ENCODE data around the gene CRELD2.

CRELD2 gene, protein sequence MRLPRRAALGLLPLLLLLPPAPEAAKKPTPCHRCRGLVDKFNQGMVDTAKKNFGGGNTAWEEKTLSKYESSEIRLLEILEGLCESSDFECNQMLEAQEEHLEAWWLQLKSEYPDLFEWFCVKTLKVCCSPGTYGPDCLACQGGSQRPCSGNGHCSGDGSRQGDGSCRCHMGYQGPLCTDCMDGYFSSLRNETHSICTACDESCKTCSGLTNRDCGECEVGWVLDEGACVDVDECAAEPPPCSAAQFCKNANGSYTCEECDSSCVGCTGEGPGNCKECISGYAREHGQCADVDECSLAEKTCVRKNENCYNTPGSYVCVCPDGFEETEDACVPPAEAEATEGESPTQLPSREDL

DNA sequence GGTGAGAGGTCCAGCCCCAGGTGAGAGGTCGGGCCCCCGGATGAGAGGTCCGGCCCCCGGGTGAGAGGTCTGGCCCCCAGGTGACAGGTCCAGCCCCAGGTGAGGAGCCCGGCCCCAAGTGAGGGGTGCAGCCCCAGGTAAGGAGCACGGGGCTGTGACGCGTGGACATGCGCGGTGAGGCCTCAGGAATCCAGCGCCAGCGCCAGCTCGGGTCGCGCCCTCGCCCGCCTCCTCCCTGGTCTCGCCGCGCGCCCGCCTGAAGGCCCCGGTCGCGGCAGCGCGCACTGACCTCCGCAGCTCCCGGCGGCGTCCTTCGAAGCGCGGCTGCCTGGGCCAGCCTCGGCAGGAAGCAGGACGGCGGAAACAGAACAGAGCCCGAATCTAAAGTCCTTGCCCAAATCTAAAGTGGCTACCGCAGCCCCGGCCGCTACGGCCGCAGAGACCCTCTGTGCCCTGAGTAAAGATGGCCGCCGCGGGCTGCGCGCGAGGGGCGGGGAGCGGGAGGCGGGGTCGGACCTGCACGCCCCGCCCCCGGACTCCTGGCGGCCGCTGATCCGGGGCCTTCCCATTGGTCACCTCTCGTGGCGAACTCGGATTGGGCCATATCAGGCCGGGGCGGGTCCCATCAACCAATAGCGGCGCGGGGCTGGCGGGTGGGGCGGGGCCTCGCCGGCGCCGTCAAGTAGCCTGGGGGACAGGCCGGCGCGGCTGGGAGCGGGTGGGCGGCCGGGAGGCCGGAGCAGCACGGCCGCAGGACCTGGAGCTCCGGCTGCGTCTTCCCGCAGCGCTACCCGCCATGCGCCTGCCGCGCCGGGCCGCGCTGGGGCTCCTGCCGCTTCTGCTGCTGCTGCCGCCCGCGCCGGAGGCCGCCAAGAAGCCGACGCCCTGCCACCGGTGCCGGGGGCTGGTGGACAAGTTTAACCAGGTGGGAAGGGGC, at the start of gene CRELD2, which contains the start of gene ALG12:
Gene CRELD2, plus strand, starts transcription at position 661 of the 937 bp plus-strand sequence. Its CDS starts 136 bp downstream, at position 797.
Gene ALG12, minus strand, starts transcription at position 465 of the 937 bp plus-strand sequence. CDS start 4,673 bp downstream, outside the sequence.
- in situ Hi-C loops (cut with MboI; ENCODE audit: low sequenced_read_pairs), result no loop called here

DNA sequence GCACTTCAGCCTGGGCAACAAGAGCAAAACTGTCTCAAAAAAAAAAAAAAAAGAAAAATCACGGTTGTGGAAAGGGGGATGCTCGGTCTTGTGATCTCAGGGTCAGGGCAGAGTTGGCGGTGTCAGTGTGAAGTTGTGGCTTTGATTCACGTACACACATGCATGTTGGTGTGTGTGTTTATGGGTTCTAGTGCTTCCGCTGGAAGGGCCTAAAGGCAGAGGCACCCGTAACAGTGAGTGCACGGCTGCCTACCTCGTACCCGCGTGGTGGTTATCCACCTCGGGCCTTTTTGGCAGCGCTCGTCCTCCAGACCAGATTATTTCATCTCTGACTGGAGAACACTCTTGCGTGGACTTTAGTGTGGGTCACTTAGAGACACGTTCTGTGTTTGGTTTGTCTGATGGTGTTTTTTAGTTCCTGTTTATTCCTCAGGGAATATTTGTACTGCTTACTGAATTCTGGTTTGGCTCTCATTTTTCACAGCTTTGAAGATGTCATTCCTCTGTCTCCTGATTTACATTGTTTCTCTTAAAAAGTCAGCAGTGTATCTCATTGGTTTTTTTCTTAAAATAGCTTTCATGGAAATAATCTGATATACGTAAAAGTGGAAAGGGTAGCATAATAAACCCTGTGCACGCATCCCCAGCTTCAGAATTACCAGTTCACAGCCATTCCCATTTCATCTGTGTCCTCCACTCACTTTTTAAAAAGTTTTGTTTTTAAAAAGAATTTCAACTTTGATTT, 49.2 kb upstream of the CRELD2 start:
- in situ Hi-C loops (cut with MboI; ENCODE audit: low sequenced_read_pairs), result no loop called here

DNA sequence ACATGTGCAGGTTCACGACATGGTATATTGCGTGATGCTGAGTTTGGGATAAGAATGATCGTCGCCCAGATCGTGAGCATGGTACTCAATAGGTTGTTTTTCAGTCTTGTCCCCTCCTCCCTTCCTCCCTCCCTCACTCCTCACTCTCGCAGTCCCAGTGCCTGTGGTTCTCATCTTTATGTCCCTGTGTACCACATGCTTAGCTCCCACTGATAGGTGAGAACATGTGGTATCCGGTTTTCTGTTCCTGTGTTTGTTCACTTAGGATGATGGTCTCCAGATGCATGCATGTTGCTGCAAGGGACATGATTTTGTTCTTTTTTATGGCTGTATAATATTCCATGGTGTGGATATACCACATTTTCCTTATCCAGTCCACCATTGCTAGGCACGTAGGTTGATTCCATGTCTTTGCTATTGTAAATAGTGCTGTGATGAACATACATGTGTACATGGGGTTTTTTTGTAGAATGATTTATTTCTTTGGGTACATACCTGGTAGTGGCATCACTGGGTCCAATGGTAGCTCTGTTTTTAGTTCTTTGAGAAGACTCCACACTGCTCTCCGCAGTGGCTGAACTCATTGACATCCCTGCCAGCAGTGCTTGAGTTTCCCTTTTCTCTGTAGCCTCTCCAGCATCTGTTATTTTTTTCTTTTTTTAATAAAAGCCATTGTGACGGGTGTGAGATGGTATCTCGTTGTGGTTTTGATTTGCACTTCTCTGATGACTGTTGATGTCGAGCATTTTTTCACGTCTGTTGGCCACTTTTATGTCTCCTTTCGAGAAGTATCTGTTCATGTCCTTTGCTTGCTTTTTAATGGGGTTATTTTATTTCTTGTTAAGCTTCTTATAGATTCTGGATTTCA, 48.4 kb upstream of the CRELD2 start:
- in situ Hi-C loops (cut with MboI; ENCODE audit: low sequenced_read_pairs), result no loop called here

DNA sequence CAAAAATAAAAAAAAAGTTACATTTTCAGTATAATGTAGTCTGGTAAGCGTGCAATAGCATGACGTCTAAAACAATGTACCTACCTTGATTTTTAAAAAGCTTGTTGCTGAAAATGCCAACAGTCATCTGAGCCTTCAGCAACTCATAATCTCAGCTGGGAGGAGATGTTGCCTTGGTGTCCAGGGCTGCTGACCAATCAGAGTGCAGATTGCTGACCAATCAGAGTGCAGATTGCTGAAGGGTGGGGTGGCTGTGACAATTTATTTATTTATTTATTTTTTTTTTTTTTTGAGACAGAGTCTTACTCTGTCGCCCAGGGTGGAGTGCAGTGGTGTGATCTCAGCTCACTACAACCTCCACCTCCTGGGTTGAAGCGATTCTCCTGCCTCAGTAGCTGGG, 47.0 kb upstream of the CRELD2 start:
- in situ Hi-C loops (cut with MboI; ENCODE audit: low sequenced_read_pairs), result no loop called here

DNA sequence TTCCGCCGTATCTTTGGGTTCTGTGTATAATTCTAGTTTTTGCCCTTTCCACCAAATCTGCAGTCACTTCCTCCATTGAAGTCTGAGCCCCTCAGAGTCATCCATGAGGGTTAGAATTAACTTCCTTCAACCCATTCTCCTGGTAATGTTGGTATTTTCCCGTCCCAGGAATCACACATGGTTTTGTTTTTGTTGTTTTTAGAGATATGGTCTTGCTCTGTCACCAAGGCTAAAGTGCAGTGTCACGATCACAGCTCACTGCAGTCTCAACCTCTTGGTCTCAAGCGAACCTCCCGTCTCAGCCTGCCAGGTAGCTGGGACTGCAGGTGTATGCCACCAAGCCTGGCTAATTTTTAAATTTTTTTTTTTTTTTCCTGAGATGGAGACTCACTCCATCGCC, 46.1 kb upstream of the CRELD2 start:
- in situ Hi-C loops (cut with MboI; ENCODE audit: low sequenced_read_pairs), result no loop called here

DNA sequence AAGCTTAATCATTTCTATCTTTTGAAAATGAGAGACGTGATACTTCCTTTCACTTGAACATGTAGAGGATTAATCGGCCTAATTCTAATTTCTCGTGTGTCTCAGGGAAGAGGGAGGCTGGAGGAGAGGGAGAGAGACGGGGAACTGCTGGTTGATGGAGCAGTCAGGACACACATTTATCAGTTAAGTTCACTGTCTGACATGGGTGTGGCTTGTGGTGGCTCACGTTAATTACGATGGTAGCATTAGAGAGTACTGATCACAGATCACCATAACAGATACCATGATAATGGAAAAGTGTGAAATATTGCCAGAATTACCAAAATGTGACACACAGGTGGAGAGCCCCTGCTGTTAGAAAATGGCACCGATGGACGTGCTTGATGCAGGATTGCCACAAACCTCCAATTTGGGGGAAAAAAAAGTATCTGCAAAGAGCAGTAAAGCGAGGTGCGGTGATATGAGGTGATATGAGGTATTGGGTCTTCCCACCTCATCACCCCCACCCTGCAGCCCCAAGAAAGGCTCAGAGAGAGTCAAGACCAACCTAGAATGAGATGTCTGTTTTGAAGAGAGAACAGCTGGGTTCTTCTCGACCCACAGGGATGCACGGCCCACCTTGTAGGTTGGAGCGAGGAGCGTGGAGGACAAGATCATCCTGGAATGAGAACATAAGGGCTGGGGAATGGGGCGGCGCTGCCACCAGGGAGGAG, 45.0 kb upstream of the CRELD2 start:
- in situ Hi-C loops (cut with MboI; ENCODE audit: low sequenced_read_pairs), result no loop called here

DNA sequence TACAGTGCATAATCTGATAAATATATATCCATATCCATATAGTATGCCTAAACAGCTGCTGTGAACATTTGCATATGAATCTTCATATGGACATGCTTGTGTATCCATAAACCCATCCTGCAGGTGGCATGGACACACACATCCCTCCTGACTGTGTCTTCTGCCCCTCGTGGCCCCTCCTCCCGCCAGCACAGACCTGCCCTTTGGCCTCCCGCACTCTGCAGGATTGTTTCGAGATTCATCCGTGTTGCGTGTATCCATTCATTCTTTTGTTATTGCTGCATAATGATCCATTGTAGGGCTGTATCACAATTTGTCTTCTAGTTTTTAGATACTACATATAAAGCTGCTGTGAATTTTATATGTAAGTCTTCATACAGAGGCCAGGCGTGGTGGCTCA, 40.8 kb upstream of the CRELD2 start:
- in situ Hi-C loops (cut with MboI; ENCODE audit: low sequenced_read_pairs), result no loop called here

DNA sequence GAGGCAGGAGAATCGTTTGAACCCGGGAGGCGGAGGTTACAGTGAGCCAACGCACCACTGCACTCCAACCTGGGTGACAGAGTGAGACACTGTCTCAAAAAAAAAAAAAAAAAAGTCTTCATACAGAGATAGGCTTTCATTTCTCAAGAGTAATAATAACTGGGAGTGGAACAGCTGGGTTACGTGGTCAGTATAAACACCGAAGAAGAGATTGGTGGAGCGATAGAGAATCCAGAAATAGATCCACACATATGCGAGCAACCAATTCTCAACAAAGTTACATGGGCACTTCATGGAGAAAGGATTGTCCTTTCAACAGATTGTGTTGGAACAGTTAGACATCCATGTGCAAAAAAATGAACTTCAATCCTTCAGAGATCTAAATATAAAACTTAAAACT, 40.2 kb upstream of the CRELD2 start:
- in situ Hi-C loops (cut with MboI; ENCODE audit: low sequenced_read_pairs), result no loop called here

DNA sequence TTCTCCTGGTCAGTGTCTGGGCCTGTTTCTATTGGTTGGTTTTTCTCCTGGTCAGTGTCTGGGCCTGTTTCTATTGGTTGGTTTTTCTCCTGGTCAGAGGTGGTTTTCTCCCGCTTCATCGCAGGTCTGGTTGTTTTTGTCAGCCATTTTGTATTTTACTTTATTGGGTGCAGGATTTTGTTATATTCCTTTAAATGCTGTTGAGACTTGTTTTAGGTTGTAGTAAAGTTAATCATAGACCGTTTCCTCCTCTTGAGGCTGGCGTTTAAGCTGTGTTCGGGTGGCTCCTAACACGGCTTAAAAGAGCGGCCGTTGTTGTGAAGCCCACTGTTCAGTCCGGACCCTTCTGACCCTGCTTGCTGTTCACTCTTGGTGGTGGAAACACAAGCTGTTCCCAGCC, 38.6 kb upstream of the CRELD2 start:
- in situ Hi-C loops (cut with MboI; ENCODE audit: low sequenced_read_pairs), result no loop called here

DNA sequence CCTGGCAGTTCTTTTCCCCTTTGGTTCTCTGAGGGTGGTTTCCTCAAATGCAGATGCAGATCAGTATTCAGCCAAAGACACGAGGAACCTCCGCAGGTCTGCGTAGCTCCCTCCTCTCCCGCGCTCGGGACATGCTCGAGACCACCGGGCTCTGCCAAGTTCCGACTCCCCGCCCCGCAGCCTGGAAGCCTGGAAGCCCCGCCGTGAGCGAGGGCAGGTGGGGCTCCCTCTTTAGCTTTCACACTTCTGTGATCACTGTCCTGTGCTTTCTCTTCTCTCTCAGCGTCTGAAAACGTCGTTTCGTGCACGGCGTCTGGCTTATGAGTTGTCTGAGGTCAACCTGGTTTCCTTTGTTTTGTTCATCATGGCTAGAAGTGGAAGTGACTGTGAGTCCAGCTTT, 38.2 kb upstream of the CRELD2 start:
- in situ Hi-C loops (cut with MboI; ENCODE audit: low sequenced_read_pairs), result no loop called here

DNA sequence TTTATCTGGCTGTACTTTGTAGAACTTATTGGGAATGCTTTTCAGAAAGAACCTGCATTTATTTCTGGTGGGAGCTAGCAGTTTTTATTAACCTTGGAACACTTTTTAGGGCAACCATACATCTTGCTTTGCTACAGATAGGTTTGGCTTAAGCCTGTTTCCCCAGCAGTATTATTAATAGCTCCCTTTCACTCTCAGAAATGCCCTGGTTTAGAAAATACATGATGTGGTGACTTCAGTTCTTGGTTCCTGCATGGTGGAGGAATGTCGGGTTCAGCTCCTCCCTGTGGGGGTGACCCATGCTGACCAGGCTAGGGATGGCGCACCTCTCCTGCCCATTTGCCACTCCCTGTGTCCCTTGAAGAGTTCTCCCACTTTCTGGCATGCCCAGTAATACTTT, 36.6 kb upstream of the CRELD2 start:
- in situ Hi-C loops (cut with MboI; ENCODE audit: low sequenced_read_pairs), result no loop called here

DNA sequence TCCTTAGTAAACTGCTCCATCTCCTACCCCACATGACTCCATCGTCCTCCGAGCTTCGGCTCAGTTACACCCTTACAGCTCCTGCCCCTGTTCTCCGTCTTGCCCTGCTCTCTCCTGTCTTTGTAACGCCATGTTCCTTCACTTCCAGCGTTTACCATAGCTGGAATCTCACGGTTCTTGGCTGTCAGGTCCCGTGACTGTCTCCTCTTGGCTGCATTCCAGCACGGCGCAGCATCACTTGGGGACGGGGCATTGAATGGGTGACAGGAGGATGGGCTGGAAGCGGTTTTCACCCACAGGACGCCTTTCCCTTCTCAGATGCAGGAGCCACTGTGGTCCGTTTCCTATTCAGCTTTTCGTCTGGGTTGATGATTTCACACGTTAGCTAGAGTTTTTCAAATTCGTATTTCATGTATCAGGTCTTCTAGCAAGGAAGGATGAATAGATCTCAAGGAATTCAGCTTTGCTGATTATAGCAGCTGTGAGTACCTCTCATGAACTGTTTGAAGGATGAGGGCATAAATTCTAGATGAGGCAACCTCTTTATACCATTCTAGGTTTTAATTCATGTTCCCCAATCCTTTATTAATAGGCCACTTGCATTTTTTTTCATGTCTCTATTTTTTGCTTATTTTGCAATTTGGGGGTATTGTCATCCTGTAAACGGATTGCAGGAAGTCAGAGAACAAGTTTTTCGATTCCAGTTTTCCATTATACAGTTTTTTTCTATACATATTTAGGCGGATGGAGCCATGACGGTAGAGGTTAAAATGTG, 35.7 kb upstream of the CRELD2 start:
- in situ Hi-C loops (cut with MboI; ENCODE audit: low sequenced_read_pairs), result no loop called here

DNA sequence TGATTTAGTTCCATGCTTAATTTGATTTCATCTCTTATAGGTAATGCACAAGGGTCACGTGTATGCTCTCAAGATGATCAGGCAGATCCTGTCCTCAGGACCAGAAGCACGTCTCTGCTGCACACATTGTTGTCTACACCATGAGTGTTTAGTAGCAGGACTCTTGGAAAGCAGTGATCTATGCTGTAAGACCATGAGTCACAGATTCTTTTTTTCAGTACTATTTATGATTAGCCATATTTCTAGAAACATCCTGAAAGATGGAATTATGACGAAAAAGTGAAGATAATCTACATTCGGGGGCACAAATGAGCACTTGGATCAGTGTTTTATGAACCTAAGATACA, 35.2 kb upstream of the CRELD2 start:
- in situ Hi-C loops (cut with MboI; ENCODE audit: low sequenced_read_pairs), result no loop called here

DNA sequence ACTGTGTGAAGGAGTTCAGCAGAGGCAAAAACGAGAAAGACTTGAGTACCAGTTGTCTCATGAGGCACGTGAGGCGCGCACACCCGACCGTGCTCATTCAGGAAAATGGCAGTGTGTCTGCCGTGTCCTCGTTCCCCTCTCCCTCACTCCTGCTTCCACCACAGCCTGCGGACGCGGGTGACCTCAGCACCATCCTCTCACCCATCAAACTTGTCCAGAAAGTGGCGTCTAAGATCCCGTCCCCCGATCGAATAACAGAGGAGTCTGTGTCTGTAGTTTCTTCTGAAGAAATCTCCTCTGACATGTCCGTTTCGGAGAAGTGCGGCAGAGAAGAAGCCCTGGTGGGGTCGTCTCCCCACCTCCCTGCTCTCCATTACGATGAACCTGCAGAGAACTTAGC, 34.4 kb upstream of the CRELD2 start:
- in situ Hi-C loops (cut with MboI; ENCODE audit: low sequenced_read_pairs), result no loop called here

DNA sequence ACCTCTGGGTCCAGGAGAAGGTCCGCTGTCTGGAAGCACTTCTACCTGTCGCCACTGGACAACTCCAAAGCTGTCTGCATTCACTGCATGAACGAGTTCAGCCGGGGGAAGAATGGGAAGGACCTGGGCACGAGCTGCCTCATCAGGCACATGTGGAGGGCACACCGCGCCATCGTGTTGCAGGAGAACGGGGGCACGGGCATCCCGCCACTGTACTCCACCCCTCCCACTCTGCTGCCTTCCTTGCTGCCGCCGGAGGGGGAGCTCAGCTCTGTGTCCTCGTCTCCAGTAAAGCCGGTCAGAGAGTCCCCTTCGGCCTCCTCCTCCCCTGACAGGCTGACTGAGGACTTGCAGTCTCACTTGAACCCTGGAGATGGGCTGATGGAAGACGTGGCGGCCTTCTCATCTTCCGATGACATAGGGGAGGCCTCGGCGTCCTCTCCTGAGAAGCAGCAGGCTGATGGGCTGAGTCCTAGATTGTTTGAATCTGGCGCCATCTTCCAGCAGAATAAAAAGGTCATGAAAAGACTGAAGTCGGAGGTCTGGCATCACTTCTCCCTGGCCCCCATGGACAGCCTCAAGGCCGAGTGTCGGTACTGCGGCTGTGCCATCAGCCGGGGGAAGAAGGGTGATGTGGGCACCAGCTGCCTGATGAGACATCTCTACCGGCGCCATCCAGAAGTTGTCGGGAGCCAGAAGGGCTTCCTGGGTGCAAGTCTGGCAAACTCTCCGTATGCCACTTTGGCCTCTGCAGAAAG, 33.8 kb upstream of the CRELD2 start:
- in situ Hi-C loops (cut with MboI; ENCODE audit: low sequenced_read_pairs), result no loop called here

DNA sequence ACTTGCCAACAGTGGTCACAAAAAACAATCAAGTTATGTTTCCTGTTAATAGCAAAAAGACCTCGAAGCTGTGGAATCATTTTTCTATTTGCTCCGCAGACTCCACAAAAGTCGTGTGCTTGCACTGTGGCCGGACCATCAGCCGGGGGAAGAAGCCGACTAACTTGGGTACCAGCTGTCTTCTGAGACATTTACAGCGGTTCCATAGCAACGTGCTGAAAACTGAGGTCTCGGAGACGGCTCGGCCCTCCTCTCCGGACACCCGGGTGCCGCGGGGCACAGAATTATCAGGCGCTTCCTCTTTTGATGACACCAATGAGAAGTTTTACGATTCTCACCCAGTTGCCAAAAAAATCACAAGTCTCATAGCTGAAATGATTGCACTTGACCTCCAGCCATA, 33.2 kb upstream of the CRELD2 start:
- in situ Hi-C loops (cut with MboI; ENCODE audit: low sequenced_read_pairs), result no loop called here

DNA sequence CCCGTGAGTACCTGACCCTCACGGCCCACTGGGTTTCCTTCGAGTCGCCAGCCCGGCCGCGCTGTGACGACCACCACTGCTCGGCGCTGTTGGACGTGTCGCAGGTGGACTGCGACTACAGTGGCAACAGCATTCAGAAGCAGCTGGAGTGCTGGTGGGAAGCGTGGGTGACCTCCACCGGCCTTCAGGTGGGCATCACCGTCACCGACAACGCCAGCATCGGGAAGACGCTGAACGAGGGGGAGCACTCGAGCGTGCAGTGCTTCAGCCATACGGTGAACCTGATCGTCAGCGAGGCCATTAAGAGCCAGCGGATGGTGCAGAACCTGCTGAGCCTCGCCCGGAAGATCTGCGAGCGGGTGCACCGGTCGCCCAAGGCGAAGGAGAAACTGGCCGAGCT, 32.6 kb upstream of the CRELD2 start:
- in situ Hi-C loops (cut with MboI; ENCODE audit: low sequenced_read_pairs), result no loop called here

DNA sequence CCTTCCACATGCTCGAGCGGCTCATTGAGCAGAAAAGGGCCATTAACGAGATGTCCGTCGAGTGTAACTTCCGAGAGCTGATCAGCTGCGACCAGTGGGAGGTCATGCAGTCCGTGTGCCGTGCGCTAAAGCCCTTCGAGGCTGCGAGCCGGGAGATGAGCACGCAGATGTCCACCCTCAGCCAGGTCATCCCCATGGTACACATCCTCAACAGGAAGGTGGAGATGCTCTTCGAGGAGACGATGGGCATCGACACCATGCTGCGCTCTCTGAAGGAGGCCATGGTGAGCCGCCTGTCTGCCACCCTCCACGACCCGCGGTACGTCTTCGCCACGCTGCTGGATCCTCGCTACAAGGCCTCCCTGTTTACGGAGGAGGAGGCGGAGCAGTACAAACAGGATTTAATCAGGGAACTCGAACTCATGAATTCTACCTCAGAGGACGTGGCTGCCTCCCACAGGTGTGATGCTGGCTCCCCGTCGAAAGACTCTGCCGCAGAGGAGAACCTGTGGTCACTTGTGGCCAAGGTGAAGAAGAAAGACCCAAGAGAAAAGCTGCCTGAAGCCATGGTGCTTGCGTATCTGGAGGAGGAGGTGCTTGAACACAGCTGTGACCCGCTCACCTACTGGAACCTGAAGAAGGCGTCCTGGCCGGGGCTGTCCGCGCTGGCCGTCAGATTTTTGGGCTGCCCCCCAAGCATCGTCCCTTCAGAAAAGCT, 31.9 kb upstream of the CRELD2 start:
- in situ Hi-C loops (cut with MboI; ENCODE audit: low sequenced_read_pairs), result no loop called here
